Smooth muscle cell of the brain vasculature (primary cell): Measurements from ENCODE around the gene CSNK2A2.

Experiments
- DNase-seq: peaks from one replicate; pipeline ENCODE4 v3.0.0-alpha.2; 2012; ENCODE audit warnings: low read depth, low spot score

CSNK2A2 gene

GRCh38 chr16:58138852-58139251 is 59.1 kb downstream of the CSNK2A2 start:
- no peak for DNase-seq

- no peak for DNase-seq
Observed at GRCh38 chr16:58137581-58137980, 60.3 kb downstream of the CSNK2A2 start.

DNA sequence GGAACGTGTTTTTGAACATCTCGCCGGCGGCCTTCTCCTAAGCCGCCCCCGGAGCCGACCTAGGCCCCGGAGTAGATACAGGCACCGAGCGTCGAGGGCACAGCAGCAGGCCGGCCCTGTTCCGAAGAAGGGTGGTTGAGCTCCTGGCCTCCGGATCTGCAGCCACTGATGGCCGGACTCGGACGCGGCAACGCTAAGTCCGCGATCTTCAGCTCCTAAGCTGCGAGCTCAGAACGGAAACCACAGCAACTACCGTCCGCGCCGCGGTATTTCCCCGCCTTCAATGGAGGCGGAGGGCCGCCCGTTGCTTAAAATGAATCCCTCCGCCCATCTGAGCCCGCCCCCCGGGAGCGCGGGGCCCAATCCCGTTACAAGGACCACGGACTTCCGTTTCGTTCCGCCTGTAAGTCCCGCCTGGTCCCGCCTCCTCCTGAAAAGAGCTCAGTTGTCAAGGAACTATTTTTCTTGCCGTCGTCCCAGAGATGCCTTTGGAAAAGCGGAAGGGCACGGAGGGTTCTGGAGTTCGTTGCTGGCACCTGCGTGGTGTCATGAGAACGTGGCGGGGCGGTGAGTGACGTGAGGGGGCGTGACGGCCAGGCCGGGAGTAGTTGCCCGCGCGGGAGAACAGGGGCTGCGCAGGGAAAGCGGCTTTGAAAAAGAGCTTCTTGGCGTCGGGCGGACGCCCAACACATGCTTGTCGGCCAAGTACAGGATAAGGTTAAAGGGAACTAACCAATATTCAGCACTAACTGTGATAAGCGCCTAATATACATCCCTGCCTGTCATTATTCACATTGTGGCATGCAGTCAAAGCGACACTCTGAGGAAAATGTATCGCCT is 68.6 kb downstream of the CSNK2A2 start, which contains the start of gene CFAP20:
TSS of gene CFAP20 (minus strand) at position 285 of the 840 bp plus-strand sequence. CDS start at position 19, 266 bp downstream.
- peak; percentile 99 for DNase-seq

- DNase-seq, result no peak
Observed at GRCh38 chr16:58128711-58129096, 69.2 kb downstream of the CSNK2A2 start.

GRCh38 chr16:58128181-58128631 is 69.7 kb downstream of the CSNK2A2 start:
- no peak for DNase-seq

- no peak for DNase-seq
Observed at GRCh38 chr16:58127634-58128033, 70.3 kb downstream of the CSNK2A2 start.

GRCh38 chr16:58127033-58127556 is 70.8 kb downstream of the CSNK2A2 start:
- DNase-seq, result no peak

GRCh38 chr16:58126451-58126961 is 71.4 kb downstream of the CSNK2A2 start:
- no peak for DNase-seq

GRCh38 chr16:58125781-58126335 is 72.0 kb downstream of the CSNK2A2 start:
- no peak for DNase-seq

- no peak for DNase-seq
Observed at GRCh38 chr16:58125041-58125440, 72.9 kb downstream of the CSNK2A2 start.

DNA sequence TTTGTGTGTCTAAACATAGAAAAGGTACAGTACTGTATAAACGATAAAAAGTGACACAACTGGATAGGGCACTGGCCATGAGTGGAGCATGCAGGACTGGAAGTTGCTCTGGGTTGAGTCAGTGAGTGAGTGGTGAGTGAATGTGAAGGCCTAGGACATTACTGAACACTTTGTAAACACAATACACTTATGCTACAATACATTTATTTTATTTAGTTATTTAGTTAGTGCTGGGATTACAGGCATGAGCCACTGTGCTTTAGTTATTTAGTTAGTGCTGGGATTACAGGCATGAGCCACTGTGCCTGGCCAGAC is 73.3 kb downstream of the CSNK2A2 start:
- DNase-seq, result no peak

- no peak for DNase-seq
Observed at GRCh38 chr16:58123896-58124600, 73.9 kb downstream of the CSNK2A2 start.

GRCh38 chr16:58121132-58121531 is 76.8 kb downstream of the CSNK2A2 start:
- no peak for DNase-seq

DNA sequence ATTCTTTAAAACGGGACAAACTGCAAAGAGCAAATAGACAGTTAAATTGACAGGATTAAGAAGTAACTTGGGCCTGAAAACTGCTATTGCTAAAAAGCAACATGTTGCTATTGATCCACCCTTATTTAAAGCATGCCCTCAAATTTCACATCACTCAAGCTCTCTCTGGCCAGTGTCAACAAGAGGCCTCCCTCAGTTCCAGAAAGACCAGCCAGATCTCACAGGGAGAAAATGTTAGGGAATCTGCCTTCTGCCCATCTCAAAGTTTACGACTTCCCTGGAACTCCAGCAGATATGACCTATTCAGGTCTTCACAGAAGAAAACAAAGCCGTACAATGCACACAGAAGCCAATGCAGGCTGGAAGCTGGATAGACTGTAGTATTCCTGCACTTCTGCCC is 77.7 kb downstream of the CSNK2A2 start:
- no peak for DNase-seq

DNA sequence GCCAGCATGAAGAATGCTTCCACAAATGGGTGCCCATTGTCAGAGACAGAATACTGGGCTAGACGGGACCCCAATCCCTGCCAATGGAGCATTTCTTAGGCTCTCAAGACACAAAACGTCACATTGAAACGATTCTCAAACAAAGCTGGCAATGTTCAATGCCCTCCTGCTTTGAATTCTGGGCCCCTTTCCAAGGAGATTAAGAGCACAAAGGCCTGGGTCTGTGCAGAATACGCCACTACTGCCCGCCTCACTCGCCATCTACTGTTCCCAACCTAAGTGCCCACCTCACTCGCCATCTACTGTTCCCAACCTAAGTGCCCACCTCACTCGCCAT is 78.4 kb downstream of the CSNK2A2 start:
- no peak for DNase-seq

DNA sequence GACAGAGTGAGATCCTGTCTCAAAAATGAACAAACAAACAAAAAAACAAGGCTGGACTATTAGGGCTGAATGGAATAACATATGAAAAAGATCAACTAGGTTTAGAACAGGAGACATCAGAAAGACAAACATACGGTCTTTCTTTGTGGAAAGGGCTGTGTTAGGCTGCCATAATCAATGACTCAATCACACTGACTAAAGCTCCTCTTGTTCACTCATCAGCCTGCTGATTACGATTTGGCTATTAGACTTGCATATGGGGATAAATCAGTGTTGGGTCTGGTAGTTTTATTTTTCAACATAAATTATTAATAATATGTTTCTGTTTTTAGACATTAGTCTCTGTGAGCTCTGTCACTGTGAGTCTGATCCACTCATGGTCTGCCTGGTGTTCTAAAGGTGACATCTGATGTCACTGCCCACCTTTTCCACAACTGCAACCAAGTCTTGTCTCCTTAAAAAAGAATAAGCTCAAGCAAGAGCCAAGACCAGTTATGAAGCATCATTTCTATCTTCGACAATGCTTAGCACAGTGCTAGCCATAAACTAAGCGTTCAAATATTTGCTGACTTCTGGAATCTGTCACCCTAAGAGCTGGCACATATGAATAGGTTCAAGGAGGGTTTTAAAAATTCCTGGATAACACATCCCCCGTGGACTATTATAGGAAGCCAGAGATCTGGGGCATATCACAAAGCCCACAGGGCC is 79.0 kb downstream of the CSNK2A2 start:
- DNase-seq, result no peak

DNA sequence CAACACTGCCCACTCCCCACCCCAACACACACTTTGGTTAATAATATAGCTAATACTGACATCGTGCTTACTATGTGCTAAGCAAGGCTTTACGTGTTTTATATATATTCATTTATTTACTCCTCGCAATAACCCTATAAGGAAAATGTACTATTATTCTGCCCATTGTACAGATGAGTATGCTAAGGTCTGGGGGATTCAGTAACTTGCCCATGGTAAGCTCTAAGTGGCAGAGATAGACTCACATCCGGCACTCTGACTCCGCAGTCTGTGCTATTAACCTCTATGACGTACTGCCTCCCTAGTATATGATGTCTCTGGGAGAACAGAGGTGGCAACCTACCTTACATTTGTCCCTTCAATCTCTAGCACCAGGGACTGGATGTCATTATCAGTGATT is 81.4 kb downstream of the CSNK2A2 start:
- DNase-seq, result no peak

- DNase-seq, result no peak
Observed at GRCh38 chr16:58116081-58116480, 81.8 kb downstream of the CSNK2A2 start.

- no peak for DNase-seq
Observed at GRCh38 chr16:58114827-58115825, 82.8 kb downstream of the CSNK2A2 start.

DNA sequence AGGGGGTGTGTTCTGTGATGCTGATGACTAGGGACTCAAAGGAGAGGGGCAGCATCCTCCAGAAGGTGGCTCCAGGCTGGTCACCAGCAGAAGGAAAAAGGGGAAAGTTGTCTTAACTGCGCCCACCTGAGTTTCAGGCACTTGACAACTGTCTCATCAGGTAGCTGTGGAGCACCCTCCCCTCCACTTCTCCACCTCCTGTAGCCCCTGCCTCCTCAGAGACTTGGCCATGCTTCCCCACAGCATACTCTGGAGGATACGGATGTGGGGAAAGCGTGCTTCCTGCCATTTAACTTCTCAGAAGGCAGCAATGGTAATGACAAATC is 86.6 kb downstream of the CSNK2A2 start:
- no peak for DNase-seq
